Renal pelvis (tissue), 4 donors: ENCODE data around the gene SMIM24. TPM values are rescaled to one million over a fixed set of nuclear protein-coding genes. Genes with fewer than 3 reads are reported as not detected.
"Not testable (repeated sequence)": the region's sequence is repeated elsewhere in the genome, so short reads cannot be mapped to it uniquely, and the experiment has no call there.

Experiments used
- DNase-seq: peaks from one replicate; pipeline ENCODE4 v3.0.0-alpha.2; 2013
- polyA plus RNA-seq, 3 donors: library from polyadenylated mRNA; unstranded; fragments of 120-200 nt; gene quantifications; one replicate each; pipeline ENCODE4 v1.2.1, GENCODE V29; 2013; ENCODE audit not compliant: insufficient read length in 3 of 3

The SMIM24 gene
- polyA plus RNA-seq, 3 donors: 514 to 578 (median 532) TPM

- no peak for DNase-seq
Measured at GRCh38 chr19:3520166-3521103, 40.1 kb upstream of the SMIM24 start.

GRCh38 chr19:3519126-3519525, 38.8 kb upstream of the SMIM24 start:
- DNase-seq: no peak

- DNase-seq: peak; percentile 57
Measured at GRCh38 chr19:3518659-3519058, 38.3 kb upstream of the SMIM24 start.

- no peak for DNase-seq
Measured at GRCh38 chr19:3518255-3518654, 37.9 kb upstream of the SMIM24 start.

GRCh38 chr19:3517638-3518037, 37.3 kb upstream of the SMIM24 start:
- DNase-seq: no peak

GRCh38 chr19:3516675-3517207, 36.4 kb upstream of the SMIM24 start:
- DNase-seq: no peak

GRCh38 chr19:3515891-3516422, 35.6 kb upstream of the SMIM24 start:
- no peak for DNase-seq

GRCh38 chr19:3514930-3515329, 34.6 kb upstream of the SMIM24 start:
- DNase-seq: no peak

- no peak for DNase-seq
Measured at GRCh38 chr19:3513229-3514140, 33.2 kb upstream of the SMIM24 start.

- no peak for DNase-seq
Measured at GRCh38 chr19:3512562-3513228, 32.4 kb upstream of the SMIM24 start.

GRCh38 chr19:3511506-3512251, 31.4 kb upstream of the SMIM24 start:
- no peak for DNase-seq

GRCh38 chr19:3510727-3511126, 30.4 kb upstream of the SMIM24 start:
- DNase-seq: no peak

GRCh38 chr19:3509566-3509989, 29.3 kb upstream of the SMIM24 start:
- no peak for DNase-seq

GRCh38 chr19:3508771-3509535, 28.6 kb upstream of the SMIM24 start:
- DNase-seq: no peak

GRCh38 chr19:3508121-3508661, 27.9 kb upstream of the SMIM24 start:
- not testable (repeated sequence) for DNase-seq

GRCh38 chr19:3507371-3508120, 27.2 kb upstream of the SMIM24 start:
- DNase-seq: no peak

- no peak for DNase-seq
Measured at GRCh38 chr19:3506384-3507340, 26.3 kb upstream of the SMIM24 start.
